ENCODE measurements around the gene LEUTX. TPM values are rescaled to one million over a fixed set of nuclear protein-coding genes. Genes with fewer than 3 reads are reported as not detected.

Gene LEUTX
- total RNA-seq, 2 experiments from 2014 or later, result not detected

DNA sequence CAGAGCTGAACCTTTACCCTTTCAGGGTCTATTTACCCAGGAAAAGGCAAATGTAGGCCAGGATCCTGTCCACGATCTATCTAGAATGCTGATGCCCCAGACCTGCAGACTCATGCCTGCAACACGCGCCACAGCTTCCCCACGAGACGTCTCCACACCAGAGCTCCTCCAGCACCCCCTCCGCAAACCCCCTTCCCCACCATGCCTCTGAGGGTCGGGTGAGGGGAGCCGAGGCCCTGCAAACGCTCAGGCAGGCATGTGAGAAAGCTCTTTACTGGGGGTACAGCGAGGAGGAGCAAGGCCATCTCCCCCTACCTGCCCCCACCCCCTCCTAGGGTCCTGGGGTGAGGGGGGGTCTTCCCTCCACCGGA is 46.4 kb downstream of the LEUTX start:
- H3K4me1 Mint-ChIP-seq (ENCODE audit: low read depth), result peaks cover 14% of the 10 kb centered on the region
- DNase-seq (no peak), ATAC-seq (no peak)
- no peaks in the 10 kb centered on the region for H3K9me3 Mint-ChIP-seq (ENCODE audit: insufficient read depth)
- H3K27ac Mint-ChIP-seq, result no peak overlapping the region
- no peak overlapping the region for H3K4me3 Mint-ChIP-seq
- H3K27me3 Mint-ChIP-seq (ENCODE audit: low read depth), result no peaks in the 10 kb centered on the region
- POLR2A ChIA-PET, result interaction anchor here (0.6 to 2.1 kb wide), 3 partner anchors 8 to 136 kb away, joined by 3 to 13 read pairs (median 3); partner anchors contain the start of gene DYRK1B
- CTCF ChIA-PET, result interaction anchor here (1.7 to 2.0 kb wide), 2 partner anchors 19 to 32 kb away, joined by 7 to 10 read pairs; no protein-coding TSS in a partner anchor
- H3K36me3 Mint-ChIP-seq (ENCODE audit: low read depth), result peaks cover 20% of the 10 kb centered on the region

DNA sequence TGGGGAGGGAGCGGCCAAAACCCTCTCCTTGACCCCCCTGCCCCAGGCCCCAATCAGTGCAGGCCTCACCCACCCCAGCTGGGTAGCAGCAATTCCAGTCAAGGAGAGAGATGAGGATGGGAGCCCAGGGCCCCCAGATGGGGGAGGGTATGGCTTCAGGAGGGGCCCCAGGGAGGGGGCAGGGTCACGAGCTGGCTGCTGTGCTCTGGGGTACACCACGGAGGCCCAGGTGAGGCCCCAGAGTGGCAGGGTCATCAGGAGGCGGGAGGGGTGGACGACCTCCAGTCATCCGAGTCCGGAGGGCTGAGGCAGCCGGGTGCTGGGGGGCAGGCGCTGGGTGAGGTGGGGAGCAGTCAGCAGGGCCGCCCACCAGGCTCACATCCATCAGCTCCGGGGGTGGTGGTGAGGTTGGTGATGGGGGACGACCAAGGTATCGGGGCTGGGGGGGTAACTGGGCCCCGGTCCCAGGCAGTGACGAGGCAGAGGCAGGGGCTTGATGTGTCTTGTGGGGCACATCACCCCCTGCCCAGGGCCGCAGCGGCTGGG is 47.0 kb downstream of the LEUTX start:
- POLR2A ChIA-PET, result interaction anchor here (0.6 to 2.1 kb wide), 3 partner anchors 8 to 135 kb away, joined by 3 to 13 read pairs (median 3); partner anchors contain the start of gene DYRK1B
- Mint-ChIP-seq H3K4me3 (no peak overlapping the region), H3K27me3 (ENCODE audit: low read depth) (no peaks in the 10 kb centered on the region), H3K4me1 (ENCODE audit: low read depth) (peaks cover 14% of the 10 kb centered on the region), H3K36me3 (ENCODE audit: low read depth) (peaks cover 25% of the 10 kb centered on the region), H3K27ac (no peak overlapping the region), H3K9me3 (ENCODE audit: insufficient read depth) (no peaks in the 10 kb centered on the region)
- ATAC-seq (no peak), DNase-seq (no peak)
- CTCF ChIA-PET, result interaction anchor here (1.6 to 2.0 kb wide), 3 partner anchors 18 to 33 kb away, joined by 4 to 10 read pairs (median 7); partner anchors contain the start of gene FBL

DNA sequence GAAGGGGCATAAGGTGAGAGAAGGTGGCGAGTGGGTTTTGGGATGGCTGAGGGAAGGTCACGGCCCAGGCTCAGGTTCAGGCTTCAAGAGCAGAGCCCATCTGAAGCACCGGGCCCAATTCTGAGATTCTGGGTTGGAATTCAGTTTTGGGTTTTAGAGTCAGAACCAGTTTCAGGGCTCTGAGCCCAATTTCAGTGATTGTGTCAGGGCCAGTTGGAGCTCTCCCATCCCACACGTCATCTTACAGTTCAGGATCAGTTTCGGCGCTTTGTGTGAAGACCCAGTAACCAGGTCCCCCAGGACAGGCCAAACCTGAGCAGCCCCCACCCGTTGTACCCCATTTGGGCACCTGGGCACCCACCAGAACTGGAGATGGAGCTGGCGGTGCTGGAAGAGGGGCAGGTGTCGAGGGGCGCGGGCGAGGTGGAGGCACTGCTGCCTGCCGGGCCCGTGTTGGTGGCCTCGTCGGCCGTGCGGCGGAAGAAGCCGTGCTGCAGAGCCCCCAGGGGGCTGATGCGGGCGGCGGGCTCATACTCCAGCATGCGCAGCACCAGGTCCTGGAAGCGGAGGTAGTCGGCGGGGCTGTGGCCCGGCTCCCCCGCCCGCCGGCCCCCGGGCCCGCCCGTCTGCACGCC is 47.8 kb downstream of the LEUTX start:
- DNase-seq (no peak), ATAC-seq (no peak)
- CTCF ChIA-PET, result interaction anchor here (1.6 kb wide), 1 partner anchor 19 kb away, joined by 4 read pairs; the partner anchor contains the start of gene FBL
- POLR2A ChIA-PET, result no interaction called here
- peaks cover 20% of the 10 kb centered on the region for H3K4me1 Mint-ChIP-seq (ENCODE audit: low read depth)
- H3K36me3 Mint-ChIP-seq (ENCODE audit: low read depth), result peaks cover 32% of the 10 kb centered on the region
- H3K27ac Mint-ChIP-seq, result no peak overlapping the region
- H3K27me3 Mint-ChIP-seq (ENCODE audit: low read depth), result no peaks in the 10 kb centered on the region
- H3K4me3 Mint-ChIP-seq, result no peak overlapping the region
- no peaks in the 10 kb centered on the region for H3K9me3 Mint-ChIP-seq (ENCODE audit: insufficient read depth)

GRCh38 chr19:39827216-39827615 is 48.6 kb downstream of the LEUTX start:
- CTCF ChIA-PET, result interaction anchor here (0.9 to 3.6 kb wide), 2 partner anchors 16 to 35 kb away, joined by 3 to 34 read pairs; no protein-coding TSS in a partner anchor
- no peak for ATAC-seq
- H3K9me3 Mint-ChIP-seq (ENCODE audit: insufficient read depth), result no peaks in the 10 kb centered on the region

DNA sequence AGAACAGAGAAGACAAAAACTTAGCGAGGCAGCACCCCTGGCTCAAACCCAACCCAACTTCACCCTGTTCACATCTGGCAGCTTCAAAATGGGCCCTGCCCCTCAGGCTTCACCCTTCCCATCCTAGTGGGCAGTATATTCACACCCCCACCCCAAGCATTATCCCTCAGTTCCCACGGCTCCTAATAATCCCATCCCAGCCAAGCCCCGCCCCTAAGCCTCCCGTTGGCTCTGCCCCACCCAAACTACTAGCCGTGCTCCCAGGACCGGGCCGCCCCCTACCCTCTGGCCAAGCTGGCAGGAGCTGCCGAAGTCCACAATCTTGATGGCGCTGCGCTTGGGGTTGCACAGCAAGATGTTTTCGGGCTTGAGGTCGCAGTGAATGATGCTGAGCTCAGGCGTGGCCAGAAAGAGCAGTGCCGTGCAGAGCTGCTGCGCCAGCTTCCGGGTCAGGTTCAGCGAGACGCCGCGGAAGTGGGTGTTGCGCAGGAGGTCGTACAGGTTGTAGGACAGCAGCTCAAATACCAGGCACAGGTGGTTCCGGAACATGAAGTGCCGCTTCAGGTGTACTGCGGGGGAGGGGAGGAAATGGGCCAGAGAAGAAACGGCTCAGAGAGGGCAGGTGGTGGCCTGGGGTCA is 49.5 kb downstream of the LEUTX start:
- Mint-ChIP-seq H3K27me3 (ENCODE audit: low read depth) (no peaks in the 10 kb centered on the region), H3K36me3 (ENCODE audit: low read depth) (peaks cover 41% of the 10 kb centered on the region), H3K9me3 (ENCODE audit: insufficient read depth) (no peaks in the 10 kb centered on the region), H3K27ac (peak overlapping the region; percentile 64), H3K4me1 (ENCODE audit: low read depth) (peaks cover 34% of the 10 kb centered on the region), H3K4me3 (peak overlapping the region; percentile 2)
- no peak for DNase-seq
- CTCF ChIA-PET, result interaction anchor here (0.9 to 3.6 kb wide), 2 partner anchors 15 to 35 kb away, joined by 3 to 34 read pairs; no protein-coding TSS in a partner anchor
- POLR2A ChIA-PET, result no interaction called here
- ATAC-seq, result no peak

More at GRCh38 chr19:39827216-39827615, 48.6 kb downstream of the LEUTX start:
- no peak overlapping the region for H3K4me3 Mint-ChIP-seq
- H3K27ac Mint-ChIP-seq, result no peak overlapping the region
- DNase-seq, result no peak
- H3K36me3 Mint-ChIP-seq (ENCODE audit: low read depth), result peaks cover 36% of the 10 kb centered on the region
- peaks cover 25% of the 10 kb centered on the region for H3K4me1 Mint-ChIP-seq (ENCODE audit: low read depth)
- POLR2A ChIA-PET, result no interaction called here
- H3K27me3 Mint-ChIP-seq (ENCODE audit: low read depth), result no peaks in the 10 kb centered on the region

- Mint-ChIP-seq H3K27me3 (ENCODE audit: low read depth) (no peaks in the 10 kb centered on the region), H3K4me1 (ENCODE audit: low read depth) (peaks cover 34% of the 10 kb centered on the region), H3K36me3 (ENCODE audit: low read depth) (peaks cover 41% of the 10 kb centered on the region), H3K4me3 (no peak overlapping the region), H3K27ac (peak overlapping the region; percentile 23), H3K9me3 (ENCODE audit: insufficient read depth) (no peaks in the 10 kb centered on the region)
- ATAC-seq (no peak), DNase-seq (no peak)
- ChIA-PET POLR2A (no interaction called here), CTCF (interaction anchor here (3.6 kb wide), 1 partner anchor 14 kb away, joined by 34 read pairs; no protein-coding TSS in a partner anchor)
Measured at GRCh38 chr19:39828654-39829032, 50.0 kb downstream of the LEUTX start.

GRCh38 chr19:39829702-39830275 is 51.1 kb downstream of the LEUTX start:
- peaks cover 49% of the 10 kb centered on the region for H3K36me3 Mint-ChIP-seq (ENCODE audit: low read depth)
- DNase-seq (no peak), ATAC-seq (no peak)
- H3K4me1 Mint-ChIP-seq (ENCODE audit: low read depth), result peaks cover 42% of the 10 kb centered on the region
- H3K27ac Mint-ChIP-seq, result no peak overlapping the region
- ChIA-PET POLR2A (interaction anchor here (0.6 kb wide), 1 partner anchor 15 kb away, joined by 3 read pairs; no protein-coding TSS in a partner anchor), CTCF (interaction anchor here (3.6 kb wide), 1 partner anchor 13 kb away, joined by 34 read pairs; no protein-coding TSS in a partner anchor)
- no peaks in the 10 kb centered on the region for H3K9me3 Mint-ChIP-seq (ENCODE audit: insufficient read depth)
- no peak overlapping the region for H3K4me3 Mint-ChIP-seq
- no peaks in the 10 kb centered on the region for H3K27me3 Mint-ChIP-seq (ENCODE audit: low read depth)

GRCh38 chr19:39830406-39830805 is 51.8 kb downstream of the LEUTX start:
- Mint-ChIP-seq H3K27me3 (ENCODE audit: low read depth) (no peaks in the 10 kb centered on the region), H3K4me1 (ENCODE audit: low read depth) (peaks cover 43% of the 10 kb centered on the region), H3K4me3 (no peak overlapping the region), H3K36me3 (ENCODE audit: low read depth) (peaks cover 53% of the 10 kb centered on the region), H3K27ac (no peak overlapping the region), H3K9me3 (ENCODE audit: insufficient read depth) (no peaks in the 10 kb centered on the region)
- ATAC-seq (no peak), DNase-seq (no peak)
- ChIA-PET CTCF (interaction anchor here (3.6 kb wide), 1 partner anchor 13 kb away, joined by 34 read pairs; no protein-coding TSS in a partner anchor), POLR2A (no interaction called here)

GRCh38 chr19:39830847-39831246 is 52.2 kb downstream of the LEUTX start:
- no peaks in the 10 kb centered on the region for H3K27me3 Mint-ChIP-seq (ENCODE audit: low read depth)
- ChIA-PET CTCF (no interaction called here), POLR2A (no interaction called here)
- peaks cover 43% of the 10 kb centered on the region for H3K4me1 Mint-ChIP-seq (ENCODE audit: low read depth)
- peak overlapping the region; percentile 19 for H3K27ac Mint-ChIP-seq
- no peak for DNase-seq
- H3K4me3 Mint-ChIP-seq, result no peak overlapping the region
- H3K36me3 Mint-ChIP-seq (ENCODE audit: low read depth), result peaks cover 55% of the 10 kb centered on the region
- no peaks in the 10 kb centered on the region for H3K9me3 Mint-ChIP-seq (ENCODE audit: insufficient read depth)
- no peak for ATAC-seq

DNA sequence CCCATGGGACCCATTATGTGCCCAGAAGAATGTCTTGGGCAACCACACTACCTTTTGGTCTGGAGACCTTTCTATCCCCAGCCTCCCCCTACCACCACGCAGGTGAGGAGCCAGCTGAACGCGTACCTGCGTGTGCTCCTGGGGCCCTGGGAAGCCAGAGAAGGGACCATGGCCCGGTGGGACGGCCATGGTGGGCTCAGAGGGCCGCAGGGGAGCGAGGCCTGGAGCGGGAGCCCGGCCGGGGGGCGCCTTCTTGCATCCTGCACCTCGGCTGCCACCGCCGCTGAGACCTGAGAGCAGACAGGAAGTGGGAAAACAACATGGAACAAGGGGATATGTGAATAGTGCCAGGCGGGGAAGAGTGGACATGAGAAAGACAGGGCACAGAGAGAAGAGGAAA is 53.0 kb downstream of the LEUTX start:
- H3K4me1 Mint-ChIP-seq (ENCODE audit: low read depth), result peaks cover 43% of the 10 kb centered on the region
- POLR2A ChIA-PET, result no interaction called here
- H3K27me3 Mint-ChIP-seq (ENCODE audit: low read depth), result no peaks in the 10 kb centered on the region
- CTCF ChIA-PET, result no interaction called here
- DNase-seq (no peak), ATAC-seq (no peak)
- H3K9me3 Mint-ChIP-seq (ENCODE audit: insufficient read depth), result no peaks in the 10 kb centered on the region
- peaks cover 59% of the 10 kb centered on the region for H3K36me3 Mint-ChIP-seq (ENCODE audit: low read depth)
- no peak overlapping the region for H3K4me3 Mint-ChIP-seq
- peak overlapping the region; percentile 79 for H3K27ac Mint-ChIP-seq

GRCh38 chr19:39832341-39833083 is 53.9 kb downstream of the LEUTX start:
- no peaks in the 10 kb centered on the region for H3K27me3 Mint-ChIP-seq (ENCODE audit: low read depth)
- CTCF ChIA-PET, result interaction anchor here (1.1 to 2.2 kb wide), 4 partner anchors 12 to 138 kb away, joined by 4 to 70 read pairs (median 12); partner anchors contain the start of genes FBL and PSMC4

More at GRCh38 chr19:39832341-39833083, 53.9 kb downstream of the LEUTX start:
- peak overlapping the region; percentile 49 for H3K4me3 Mint-ChIP-seq
- no peak for ATAC-seq
- peak overlapping the region; percentile 79 for H3K27ac Mint-ChIP-seq
- POLR2A ChIA-PET, result interaction anchor here (1.2 to 1.9 kb wide), 2 partner anchors 8 to 13 kb away, joined by 9 to 13 read pairs; no protein-coding TSS in a partner anchor
- DNase-seq, result no peak
- no peaks in the 10 kb centered on the region for H3K9me3 Mint-ChIP-seq (ENCODE audit: insufficient read depth)
- peaks cover 43% of the 10 kb centered on the region for H3K4me1 Mint-ChIP-seq (ENCODE audit: low read depth)
- H3K36me3 Mint-ChIP-seq (ENCODE audit: low read depth), result peaks cover 66% of the 10 kb centered on the region

All from activated CD8-positive, alpha-beta T cell treated with anti-CD3 and anti-CD28 coated beads, Interleukin-2, amount 10 ng/mL, durations not matched to agents 7 days and 5 days (primary cell).